NCI-H748 (cell line): ENCODE results near the gene RSPH6A.
"Not testable (repeated sequence)": the region's sequence is repeated elsewhere in the genome, so short reads cannot be mapped to it uniquely, and the experiment has no call there.

ENCODE experiments used
- DNase-seq: peaks from one replicate; lab custom pipeline; 2025; ENCODE audit not compliant: unreplicated experiment; lab: John Stamatoyannopoulos, UW

Gene RSPH6A

DNA sequence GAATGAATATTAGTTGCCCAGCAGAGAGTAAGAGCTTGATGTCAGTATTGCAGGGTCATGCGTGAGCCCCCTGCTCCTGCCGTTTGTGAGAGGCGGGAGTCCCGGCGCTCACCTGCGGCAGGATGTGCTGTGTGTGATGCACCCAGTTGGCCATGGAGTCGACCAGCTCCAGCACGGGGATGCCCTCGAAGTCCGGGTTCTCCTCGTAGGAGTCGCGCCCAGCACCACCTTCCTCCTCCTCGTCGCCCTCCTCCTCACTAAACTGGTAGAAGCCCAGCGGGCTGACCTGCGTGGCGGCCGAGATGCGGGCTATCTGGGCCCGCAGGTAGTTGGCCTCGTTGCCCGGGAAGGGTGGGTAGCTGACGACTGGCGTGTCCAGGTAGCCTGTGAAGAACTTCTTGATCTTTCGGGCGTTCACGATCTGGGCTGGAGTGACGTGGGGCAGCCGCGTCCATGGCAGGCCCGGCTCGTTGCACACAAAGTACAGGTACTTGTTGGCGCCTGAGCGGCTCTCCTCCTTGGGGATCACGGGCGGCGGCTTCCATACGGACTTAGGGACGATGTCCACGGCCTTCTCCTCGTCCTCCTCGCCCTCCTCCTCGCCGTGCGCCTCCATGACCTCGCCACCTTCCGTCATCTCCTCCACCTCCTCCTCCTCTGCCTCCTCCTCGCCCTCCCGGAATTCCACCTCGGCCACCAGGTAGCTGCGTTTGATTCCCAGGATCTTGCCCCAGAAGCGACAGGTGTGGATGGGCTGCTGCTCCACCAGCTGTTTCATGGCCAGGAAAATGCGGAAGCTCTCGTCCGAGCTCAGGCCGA lies 10.8 kb downstream of the RSPH6A start:
- DNase-seq = no peak

DNA sequence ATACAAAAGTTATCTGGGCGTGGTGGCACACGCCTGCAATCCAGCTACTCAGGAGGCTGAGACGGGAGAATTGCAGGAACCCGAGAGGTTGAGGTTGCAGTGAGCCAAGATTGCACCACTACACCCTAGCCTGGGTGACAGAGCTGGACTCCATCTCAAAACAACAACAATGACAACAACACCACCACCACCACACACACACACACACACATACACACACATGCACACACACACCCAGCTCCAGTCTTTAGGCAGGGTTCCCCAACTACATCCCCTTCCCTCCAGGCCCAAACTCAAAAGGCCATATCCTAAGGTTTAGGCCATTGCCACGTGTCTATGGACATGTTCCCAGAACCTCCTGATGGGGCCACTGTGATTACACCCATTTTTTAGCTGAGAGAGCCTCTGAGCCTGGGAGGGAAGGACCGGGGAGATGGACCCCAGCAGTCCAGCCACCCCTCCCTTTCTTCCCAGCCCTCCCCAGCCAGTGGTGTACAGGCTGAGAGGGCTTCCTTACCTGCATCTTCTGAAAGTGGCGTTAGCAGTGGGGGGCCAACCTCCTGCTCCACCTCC lies 13.4 kb downstream of the RSPH6A start:
- no peak for DNase-seq

DNA sequence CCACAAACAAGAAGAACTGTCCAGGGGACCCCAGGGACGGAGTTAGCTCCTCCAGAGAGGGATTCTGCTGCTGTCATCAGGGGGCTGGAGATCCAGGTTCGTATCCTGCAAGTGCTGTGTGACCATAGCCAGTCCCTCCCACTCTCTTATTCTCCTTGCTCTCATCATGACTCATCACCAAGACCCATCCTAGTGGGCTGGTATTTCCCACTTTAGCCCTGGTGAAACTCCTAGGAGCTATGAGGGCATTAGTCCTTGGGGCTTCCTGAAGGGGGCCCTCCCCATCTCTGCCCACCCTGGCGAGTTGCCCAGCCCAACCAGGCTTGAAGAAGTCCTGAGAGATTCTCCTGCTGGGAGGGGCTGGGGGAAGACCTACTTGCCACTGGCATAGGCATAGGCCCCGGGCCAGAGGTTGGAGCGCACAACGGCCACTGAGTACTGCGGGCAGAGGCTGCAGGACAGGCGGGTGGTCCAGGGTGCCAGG lies 15.0 kb downstream of the RSPH6A start:
- DNase-seq = no peak

DNA sequence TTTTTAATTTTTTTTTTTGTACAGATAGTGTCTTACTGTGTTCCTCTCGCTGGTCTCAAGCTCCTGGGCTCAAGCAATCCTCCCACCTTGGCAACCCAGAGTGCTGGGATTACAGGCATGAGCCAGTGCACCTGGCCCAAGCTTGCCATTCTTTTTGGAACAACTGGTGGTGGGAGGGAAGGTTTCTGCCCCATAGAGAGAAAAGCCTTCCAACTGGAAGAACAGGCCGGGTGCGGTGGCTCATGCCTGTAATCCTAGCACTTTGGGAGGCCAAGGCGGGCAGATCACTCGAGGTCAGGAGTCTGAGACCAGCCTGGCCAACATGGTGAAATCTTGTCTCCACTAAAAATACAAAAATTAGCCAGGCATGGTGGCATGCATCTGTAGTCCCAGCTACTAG lies 15.6 kb downstream of the RSPH6A start:
- DNase-seq = not testable (repeated sequence)

DNA sequence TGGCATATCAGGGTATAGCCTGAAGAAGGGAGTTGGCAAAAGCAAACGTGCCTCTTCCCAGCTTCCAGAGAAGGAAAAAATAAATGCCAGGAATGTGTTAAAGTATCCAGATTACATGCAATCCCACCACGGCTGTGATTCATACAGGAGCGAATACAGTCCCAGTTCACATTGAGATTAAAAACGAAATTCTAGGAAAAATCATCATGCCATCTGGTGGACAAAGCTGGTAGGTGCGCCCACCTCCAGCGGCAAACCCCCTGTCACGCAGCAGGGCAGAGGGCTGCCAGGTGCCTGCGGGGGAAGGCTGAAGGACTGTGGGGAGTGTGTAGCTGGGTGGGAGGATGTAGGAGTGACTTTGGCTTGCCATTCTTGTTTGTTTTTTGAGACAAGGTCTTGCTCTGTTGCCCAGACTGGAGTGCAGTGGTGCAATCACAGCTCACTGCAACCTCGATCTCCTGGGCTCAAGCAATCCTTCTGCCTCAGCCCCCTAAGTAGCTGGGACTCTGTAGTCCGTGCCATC lies 16.1 kb downstream of the RSPH6A start:
- peak; percentile 74 for DNase-seq

DNA sequence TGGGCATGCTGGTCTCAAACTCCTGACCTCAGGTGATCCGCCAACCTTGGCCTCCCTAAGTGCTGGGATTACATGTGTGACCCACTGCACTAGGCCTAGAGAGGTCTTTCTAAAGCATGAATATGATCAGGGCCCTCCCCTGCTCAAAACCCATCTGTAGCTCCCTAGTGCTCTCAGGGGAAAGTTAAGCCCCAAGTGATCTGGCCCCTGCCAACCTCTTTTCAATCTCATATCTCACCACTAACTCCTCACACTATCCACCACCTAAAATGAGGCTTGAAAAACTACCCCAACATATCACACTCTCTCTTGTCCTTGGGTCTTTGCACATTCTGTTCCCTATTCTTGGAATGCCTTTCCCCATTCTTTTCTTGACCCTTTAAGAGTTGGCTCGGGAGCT lies 20.5 kb downstream of the RSPH6A start:
- no peak for DNase-seq

DNA sequence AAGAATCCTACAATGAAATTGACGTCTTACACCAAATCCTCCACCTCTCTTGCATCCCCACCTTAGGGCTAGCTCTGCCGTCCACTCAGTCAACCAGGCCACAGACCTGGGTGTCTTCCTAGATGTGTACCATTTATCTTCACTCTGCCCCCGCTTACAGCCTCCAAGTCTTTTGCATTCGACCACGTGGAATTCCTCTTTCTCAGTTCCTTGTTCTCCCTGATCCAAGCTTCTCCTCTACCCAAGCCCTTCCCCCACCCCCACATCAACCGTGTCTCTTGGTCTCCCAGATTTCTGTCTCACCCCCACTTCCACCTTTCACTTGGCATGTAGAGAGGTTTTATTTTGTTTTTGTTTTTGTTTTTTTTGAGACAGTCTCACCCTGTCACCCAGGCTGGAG lies 21.2 kb downstream of the RSPH6A start:
- DNase-seq = no peak

DNA sequence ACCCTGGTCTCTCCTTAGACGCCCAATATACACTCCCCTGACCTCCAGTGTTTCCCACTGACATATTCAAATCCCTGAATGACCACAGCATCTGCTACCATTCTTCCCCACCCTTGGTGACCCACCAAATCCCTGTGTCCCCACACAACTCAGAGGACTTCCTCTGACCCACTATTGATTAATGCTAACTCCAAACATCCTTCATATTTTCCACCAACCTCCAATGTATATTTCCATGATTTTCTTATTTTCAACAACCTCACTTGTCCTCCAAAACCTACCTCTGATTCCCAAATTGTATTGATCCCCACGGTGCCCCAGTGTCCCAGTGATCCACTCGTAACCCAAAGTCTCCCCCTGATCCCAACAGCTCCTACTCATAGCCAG lies 21.9 kb downstream of the RSPH6A start:
- no peak for DNase-seq

DNA sequence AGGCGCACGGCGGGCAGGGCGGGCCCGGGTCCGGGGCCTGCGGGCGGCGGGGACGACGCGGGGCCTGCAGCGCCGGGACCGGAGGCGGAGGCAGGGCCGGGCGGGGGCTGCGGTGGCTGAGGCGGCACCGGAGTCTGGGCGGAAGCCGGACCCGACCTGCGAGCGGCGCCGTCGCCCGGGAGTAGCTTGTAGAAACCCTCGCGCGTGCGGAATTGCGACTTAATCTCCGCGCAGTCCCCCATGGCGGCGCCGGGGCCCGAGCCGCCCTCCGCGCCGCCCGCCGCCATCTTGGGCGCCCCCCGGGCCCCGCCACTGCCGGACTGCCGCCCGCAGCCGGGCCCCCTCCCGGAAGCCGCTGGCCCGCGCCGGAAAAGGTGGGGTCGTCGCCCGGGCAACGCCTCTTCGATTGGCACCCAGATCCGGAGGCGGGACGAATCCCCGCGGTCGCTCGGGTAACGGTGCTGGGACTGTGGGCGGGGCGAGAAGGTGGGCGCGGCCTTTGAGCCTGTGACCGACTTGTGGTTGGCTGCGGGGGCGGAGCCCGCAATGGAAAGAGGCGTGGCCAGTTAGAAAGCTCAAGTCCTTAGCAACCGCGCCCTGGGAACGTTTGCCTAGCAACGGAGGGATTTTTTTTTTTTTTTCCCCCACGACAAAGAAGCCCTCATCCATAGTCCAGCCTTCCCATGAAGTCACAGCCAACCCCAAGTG lies 22.5 kb downstream of the RSPH6A start, which contains the start of gene DMWD:
DMWD (minus strand) TSS at position 376 of the 708 bp plus-strand sequence; CDS start at position 287, 89 bp downstream.
- peak; percentile 99 for DNase-seq

DNA sequence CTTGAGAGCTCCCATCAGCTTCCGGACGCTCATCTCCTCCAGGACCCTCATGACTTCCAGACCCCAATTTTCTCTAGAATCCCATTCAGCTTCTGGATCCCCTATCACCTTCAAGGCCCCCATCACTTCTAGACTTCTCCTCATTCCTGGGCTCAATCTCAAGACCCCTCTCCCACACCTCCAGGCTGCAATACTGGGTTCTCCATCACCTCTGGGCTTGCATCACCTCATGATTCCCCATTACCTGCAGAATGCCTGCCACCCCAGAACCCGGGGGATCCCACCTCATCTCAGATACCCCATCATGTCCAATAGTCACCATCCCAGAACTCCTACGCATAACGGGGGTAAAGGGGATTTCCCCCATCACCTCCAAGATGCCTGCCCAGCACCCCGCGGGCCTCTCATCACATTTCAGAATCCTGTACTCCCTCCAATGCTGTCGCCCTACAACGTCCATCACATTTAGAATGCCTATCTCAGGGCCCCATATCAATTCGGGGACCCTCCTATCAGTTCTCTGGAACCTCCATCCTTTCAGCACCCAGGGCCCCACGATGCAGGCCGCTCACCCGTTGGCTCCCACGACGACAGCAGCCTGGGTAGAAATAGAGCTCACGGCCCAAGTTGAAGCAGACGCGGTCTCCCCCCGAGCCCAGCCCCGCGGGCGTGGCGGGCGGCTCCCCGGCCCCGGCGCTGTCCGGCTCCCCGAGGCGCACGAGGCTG lies 23.2 kb downstream of the RSPH6A start:
- no peak for DNase-seq

DNA sequence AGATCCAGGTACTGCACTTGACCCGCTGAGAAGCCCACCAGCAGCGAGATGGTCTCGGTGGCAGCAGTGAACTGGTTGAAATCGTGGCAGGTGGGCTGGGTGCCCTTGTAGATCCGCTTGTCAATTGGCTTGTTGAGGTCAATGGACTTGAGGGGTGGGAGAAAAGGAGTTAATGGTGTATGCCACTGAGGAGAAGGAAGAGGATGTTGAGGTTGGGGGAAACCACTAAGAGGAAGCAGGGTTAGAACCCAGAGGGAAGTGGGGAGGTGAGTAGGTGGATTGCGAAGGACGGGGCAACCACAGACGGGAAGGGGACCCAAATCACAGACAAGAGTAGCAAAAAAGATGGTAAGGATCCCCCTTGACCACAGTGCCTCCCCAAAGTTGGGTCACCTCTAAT lies 24.2 kb downstream of the RSPH6A start:
- DNase-seq = no peak

DNA sequence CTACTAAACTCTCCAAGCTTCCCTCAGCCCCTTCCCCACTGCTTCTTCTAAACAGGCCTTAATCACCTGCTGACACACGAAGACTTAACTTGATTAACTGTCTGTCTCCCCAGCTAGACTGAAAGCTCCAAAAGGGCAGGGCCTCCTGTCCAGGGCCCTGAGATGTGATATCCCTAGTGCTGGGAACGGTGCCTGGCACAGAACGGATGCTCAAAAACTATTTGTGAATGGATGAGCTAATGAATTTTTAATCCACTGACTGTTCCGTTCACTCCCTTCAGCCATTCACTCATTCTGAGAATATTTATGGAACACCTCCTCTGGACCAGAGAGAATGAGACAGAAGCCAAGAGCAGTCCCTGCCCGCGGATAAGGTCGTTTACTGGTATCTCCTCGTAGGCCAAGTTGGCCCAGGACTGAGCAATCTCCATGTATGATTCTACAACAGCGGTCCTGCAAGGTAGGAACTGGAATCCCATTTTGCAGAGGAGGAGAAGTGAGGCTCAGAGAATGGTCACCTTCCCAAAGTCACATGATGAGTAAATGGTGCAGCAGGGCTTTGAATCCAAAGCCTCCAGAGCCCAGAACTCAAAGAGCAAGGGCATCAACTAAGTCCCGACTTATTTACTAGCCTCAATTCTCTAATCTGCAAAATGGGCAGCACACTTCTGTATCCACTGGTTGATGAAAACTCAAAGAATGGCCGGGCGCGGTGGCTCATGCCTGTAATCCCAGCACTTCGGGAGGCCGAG lies 25.9 kb downstream of the RSPH6A start:
- DNase-seq = no peak

DNA sequence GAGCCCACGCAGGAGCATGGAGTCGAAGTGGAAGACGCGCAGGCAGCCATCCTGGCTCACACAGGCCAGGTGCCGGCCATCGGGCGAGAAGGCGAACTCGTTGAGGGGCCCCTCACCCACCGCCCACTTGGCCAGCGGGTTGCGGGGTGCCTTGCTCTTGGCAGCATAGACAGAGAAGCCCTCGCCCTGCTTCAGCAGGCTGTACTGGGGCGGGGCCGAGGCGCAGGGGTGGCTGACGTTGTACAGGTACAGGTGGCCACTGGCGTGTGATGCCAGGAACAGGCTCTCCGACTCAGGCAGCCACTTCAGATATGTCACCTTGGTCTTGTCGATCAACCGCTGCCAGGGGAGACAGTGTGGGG lies 28.6 kb downstream of the RSPH6A start:
- no peak for DNase-seq

DNA sequence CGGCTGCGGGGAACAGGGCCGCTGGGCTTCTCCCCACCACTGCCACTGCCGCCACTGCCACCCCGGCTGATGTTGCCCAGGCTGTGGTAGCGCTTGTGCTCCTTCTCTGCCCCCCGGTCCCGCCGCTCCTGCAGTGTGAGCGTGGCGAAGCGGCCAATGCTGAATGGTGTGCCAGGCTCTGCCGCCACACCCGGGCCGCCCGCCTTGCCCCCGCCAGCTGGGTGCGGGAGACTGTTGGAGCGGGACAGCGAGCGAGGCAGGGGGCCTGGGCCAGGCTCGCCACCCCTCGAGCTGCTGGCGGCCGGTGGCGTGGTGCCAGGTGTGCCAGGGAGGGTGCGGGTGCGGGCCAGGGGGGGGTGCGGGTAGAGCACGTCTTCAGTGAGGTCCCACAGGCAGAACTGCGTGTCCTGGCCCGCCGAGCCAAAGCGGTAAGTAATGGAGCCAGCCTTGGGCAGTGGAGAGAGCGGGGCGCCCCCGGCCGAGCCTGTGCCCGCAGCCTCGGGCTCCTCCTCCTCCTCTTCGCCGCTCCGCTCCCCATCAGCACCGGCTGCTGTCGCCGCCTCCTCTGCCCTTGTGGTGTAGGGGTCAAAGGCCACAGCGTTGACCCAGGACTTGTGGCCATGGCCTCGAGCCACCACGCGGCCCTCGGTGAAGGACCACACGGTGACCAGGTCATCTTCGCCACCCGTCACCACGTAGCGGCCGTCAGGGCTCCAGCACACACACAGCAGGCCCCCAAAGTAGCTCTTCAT lies 29.2 kb downstream of the RSPH6A start:
- no peak for DNase-seq

DNA sequence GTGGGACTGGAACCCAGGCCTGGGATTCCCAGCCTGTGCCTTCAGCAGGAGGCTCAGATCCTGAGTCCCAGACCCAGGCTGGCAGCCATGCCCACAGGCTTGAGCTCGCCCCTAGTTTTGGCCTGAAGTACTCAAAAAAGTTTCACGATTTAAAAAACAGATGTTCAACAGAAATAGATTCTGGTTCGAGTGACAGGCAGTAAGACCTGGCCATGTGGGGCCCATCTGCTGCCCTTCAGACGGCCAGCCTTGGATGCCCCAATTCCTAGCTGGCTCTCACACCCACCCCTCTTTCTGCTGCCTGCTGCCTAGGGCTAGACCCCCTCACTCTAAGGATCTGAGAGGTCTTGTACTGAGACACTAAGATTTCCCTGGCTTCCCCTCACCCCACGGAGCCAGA lies 30.0 kb downstream of the RSPH6A start:
- DNase-seq = no peak

DNA sequence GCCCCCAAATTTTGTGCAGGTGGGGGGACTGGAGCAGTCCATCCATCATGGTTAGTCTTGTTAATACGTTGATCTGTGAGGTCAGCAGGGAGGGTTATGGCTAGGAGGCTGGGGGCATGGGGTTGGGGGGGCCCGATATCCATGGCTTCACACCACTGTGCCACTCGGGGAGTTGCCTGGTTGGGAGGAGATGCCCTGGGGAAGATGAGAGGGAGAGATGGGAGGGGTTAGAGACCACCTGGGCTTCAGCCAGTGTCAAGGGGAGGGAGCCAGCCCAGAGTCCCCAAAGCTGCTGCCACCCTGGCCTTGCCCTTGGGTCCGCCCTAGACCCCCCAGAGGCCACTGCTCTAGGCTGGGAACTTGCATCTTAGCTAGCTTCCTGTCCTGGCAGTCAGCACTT lies 31.0 kb downstream of the RSPH6A start:
- no peak for DNase-seq

DNA sequence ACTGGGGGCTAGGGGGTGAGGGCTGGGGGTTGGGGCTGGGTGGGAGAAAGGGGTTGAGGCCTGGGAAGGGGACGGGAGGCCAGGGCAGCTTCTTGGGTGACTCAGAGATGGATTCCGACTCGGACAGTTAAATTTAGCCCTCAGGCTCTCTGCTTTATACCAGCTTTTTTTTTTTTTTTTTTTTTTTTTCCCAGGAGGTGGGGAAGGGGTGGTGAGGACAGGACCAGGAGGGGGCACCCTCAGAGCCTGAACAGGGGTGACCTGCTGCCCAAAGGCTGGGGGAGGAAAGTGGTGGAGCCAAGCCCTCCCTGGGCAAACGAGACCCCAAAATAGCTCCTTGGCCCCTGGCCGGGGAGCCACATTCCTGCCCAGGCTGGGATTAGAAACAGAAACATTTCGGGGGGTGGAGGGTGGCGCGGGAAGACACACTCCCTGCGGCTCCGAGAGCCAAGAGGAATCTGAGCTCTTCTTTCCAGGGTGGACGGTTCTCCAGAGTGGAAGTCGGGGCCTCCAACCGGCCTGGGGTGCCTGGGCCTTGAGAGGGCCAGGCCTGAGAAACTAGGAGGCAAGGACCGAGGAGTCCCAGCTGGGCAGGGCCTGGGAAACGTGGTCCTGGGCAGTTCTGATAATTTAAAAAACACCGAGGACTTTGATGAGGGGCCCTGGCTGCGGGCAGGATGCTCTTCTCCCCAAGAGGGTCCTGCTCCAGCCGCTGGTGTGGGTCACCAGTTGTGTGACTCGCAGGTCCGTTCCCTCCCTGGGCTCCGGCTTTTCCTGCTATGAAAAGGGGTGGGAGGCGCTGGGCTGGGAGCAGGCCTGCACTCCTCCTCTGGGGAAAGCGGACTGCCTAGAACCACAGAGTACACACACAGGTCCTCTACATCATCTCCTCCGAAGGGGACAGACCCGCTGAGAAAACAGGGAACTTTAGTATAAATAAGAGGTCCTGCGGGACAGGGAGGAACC lies 32.0 kb downstream of the RSPH6A start:
- no peak for DNase-seq

DNA sequence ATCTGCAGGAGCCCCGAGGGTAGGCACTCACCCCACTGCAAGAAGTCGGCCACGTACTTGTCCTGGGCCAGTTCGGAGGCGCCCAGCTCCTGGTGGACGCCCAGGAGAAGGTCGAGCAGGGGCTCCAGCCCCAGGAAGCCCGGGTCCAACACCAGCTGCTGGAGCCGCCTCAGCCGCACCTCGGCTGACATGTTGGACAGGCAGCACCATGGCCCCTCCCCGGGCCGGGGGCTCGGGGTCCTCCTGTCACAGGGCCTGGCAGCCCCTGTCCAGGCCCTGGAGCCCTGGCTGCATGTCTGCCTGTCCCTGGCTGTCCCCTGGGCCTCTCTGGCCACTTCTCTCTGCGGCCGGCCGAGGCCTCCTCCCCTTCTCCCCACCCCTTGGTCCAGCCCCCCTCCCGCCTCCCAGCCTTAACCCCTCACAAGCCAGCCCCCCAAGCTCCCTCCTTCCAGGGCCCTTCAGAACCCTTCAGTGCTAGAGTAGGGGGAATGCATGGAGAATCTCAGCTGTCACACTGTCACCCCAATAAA lies 32.9 kb downstream of the RSPH6A start, which contains the start of gene DMPK:
DMPK (minus strand) TSS at position 329 of the 530 bp plus-strand sequence; CDS start at position 191, 138 bp downstream.
- no peak for DNase-seq
